ENCODE measurements around the gene ARL4D. TPM values are rescaled to one million over a fixed set of nuclear protein-coding genes. Genes with fewer than 3 reads are reported as not detected.
A peak's percentile ranks its signal among the peaks of the same experiment; 100 is the strongest.
"Not testable (repeated sequence)": the region's sequence is repeated elsewhere in the genome, so short reads cannot be mapped to it uniquely, and the experiment has no call there.

Gene ARL4D
- polyA plus RNA-seq, 4 donors: 8.1 to 13.4 (median 10.6) TPM

- DNase-seq (ENCODE audit: low read depth in 4 of 4, low spot score in 2 of 4): peak in 3 of 4 donors; percentile 65 to 78 (median 75)
Measured at GRCh38 chr17:43368740-43369506, 29.9 kb upstream of the ARL4D start.

GRCh38 chr17:43369986-43370385 lies 28.8 kb upstream of the ARL4D start:
- no peak for DNase-seq (ENCODE audit: low read depth in 4 of 4, low spot score in 2 of 4)

GRCh38 chr17:43371227-43371821 lies 27.5 kb upstream of the ARL4D start:
- no peak for DNase-seq (ENCODE audit: low read depth in 4 of 4, low spot score in 2 of 4)

GRCh38 chr17:43372273-43372911 lies 26.4 kb upstream of the ARL4D start:
- DNase-seq (ENCODE audit: low read depth in 4 of 4, low spot score in 2 of 4): no peak

- DNase-seq (ENCODE audit: low read depth in 4 of 4, low spot score in 2 of 4): no peak
Measured at GRCh38 chr17:43373356-43373755, 25.4 kb upstream of the ARL4D start.

- DNase-seq (ENCODE audit: low read depth in 4 of 4, low spot score in 2 of 4): not testable (repeated sequence)
Measured at GRCh38 chr17:43375915-43376314, 22.9 kb upstream of the ARL4D start.

- no peak for DNase-seq (ENCODE audit: low read depth in 4 of 4, low spot score in 2 of 4)
Measured at GRCh38 chr17:43377056-43377810, 21.6 kb upstream of the ARL4D start.

- DNase-seq (ENCODE audit: low read depth in 4 of 4, low spot score in 2 of 4): no peak
Measured at GRCh38 chr17:43378766-43379165, 20.0 kb upstream of the ARL4D start.

GRCh38 chr17:43380307-43380706 lies 18.5 kb upstream of the ARL4D start:
- DNase-seq (ENCODE audit: low read depth in 4 of 4, low spot score in 2 of 4): no peak

GRCh38 chr17:43381204-43381603 lies 17.6 kb upstream of the ARL4D start:
- no peak for DNase-seq (ENCODE audit: low read depth in 4 of 4, low spot score in 2 of 4)

GRCh38 chr17:43381621-43382020 lies 17.2 kb upstream of the ARL4D start:
- no peak for DNase-seq (ENCODE audit: low read depth in 4 of 4, low spot score in 2 of 4)

GRCh38 chr17:43382776-43383175 lies 16.0 kb upstream of the ARL4D start:
- DNase-seq (ENCODE audit: low read depth in 4 of 4, low spot score in 2 of 4): no peak

- DNase-seq (ENCODE audit: low read depth in 4 of 4, low spot score in 2 of 4): no peak
Measured at GRCh38 chr17:43383372-43383771, 15.4 kb upstream of the ARL4D start.

GRCh38 chr17:43383826-43384475 lies 14.8 kb upstream of the ARL4D start:
- DNase-seq (ENCODE audit: low read depth in 4 of 4, low spot score in 2 of 4): no peak

- no peak for DNase-seq (ENCODE audit: low read depth in 4 of 4, low spot score in 2 of 4)
Measured at GRCh38 chr17:43384476-43384862, 14.3 kb upstream of the ARL4D start.

- no peak for DNase-seq (ENCODE audit: low read depth in 4 of 4, low spot score in 2 of 4)
Measured at GRCh38 chr17:43385046-43385831, 13.6 kb upstream of the ARL4D start.

GRCh38 chr17:43388359-43389045 lies 10.3 kb upstream of the ARL4D start:
- peak; percentile 91 to 97 (median 92) for DNase-seq (ENCODE audit: low read depth in 4 of 4, low spot score in 2 of 4)

GRCh38 chr17:43389046-43389947 lies 9.5 kb upstream of the ARL4D start:
- peak; percentile 64 to 74 (median 72) for DNase-seq (ENCODE audit: low read depth in 4 of 4, low spot score in 2 of 4)
